ENCODE results near the gene NAA11. TPM values are rescaled to one million over a fixed set of nuclear protein-coding genes. Genes with fewer than 3 reads are reported as not detected.

NAA11 gene
- total and polyA plus RNA-seq, 4 donors, result not detected

DNA sequence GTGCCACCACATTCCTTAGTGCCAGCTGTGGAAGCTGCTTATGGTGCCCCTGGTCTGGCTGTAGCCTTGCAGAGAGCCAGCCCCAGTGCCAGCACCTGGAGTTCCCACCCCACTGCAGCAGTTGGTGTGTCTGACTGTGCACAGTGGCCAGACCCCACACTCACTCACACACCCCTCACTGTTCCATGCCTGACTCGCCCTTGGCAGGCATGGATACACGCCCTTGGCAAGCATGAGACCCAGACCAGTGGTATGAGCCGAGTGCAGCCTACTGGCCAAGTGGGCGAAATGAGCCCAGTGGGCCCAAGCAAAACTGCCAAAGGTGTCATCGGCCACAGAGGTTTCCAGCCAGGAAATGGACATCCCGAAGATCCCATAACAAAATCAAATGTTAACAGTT is 27.4 kb downstream of the NAA11 start:
- Histone ChIP-seq H3K36me3 (ENCODE audit: control insufficient read depth in 4 of 4, insufficient read depth in 4 of 4, low read length in 4 of 4) (no peaks in the 10 kb centered on the region), H3K4me3 (no peak overlapping the region), H3K27me3 (ENCODE audit: control insufficient read depth in 3 of 3, insufficient read depth in 3 of 3, low read length in 2 of 3) (no peaks in the 10 kb centered on the region), H3K4me1 (ENCODE audit: control insufficient read depth in 5 of 5, insufficient read depth in 5 of 5, low read length in 5 of 5) (no peaks in the 10 kb centered on the region), H3K9ac (ENCODE audit: insufficient read depth in 1 of 2, low read length in 2 of 2) (no peak overlapping the region), H3K27ac (ENCODE audit: low read depth in 1 of 2, low read length in 1 of 2) (no peak overlapping the region), H3K9me3 (ENCODE audit: control insufficient read depth in 4 of 4, insufficient read depth in 3 of 4, low read length in 3 of 4) (peaks cover 0 to 2% (median 0%) of the 10 kb centered on the region in 4 donors)
- no peak for ATAC-seq (ENCODE audit: insufficient read depth, low FRiP score)
- DNase-seq, result no peak
- WGBS, 2 donors, result 88 to 96% methylated on average over 6 of the region's 6 CpGs
- TF ChIP-seq, protein P1, sequence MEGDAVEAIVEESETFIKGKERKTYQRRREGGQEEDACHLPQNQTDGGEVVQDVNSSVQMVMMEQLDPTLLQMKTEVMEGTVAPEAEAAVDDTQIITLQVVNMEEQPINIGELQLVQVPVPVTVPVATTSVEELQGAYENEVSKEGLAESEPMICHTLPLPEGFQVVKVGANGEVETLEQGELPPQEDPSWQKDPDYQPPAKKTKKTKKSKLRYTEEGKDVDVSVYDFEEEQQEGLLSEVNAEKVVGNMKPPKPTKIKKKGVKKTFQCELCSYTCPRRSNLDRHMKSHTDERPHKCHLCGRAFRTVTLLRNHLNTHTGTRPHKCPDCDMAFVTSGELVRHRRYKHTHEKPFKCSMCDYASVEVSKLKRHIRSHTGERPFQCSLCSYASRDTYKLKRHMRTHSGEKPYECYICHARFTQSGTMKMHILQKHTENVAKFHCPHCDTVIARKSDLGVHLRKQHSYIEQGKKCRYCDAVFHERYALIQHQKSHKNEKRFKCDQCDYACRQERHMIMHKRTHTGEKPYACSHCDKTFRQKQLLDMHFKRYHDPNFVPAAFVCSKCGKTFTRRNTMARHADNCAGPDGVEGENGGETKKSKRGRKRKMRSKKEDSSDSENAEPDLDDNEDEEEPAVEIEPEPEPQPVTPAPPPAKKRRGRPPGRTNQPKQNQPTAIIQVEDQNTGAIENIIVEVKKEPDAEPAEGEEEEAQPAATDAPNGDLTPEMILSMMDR (IDR thresholded peaks at IDR 0.05; ENCODE audit: control extremely low read depth, extremely low read depth), result no peak

DNA sequence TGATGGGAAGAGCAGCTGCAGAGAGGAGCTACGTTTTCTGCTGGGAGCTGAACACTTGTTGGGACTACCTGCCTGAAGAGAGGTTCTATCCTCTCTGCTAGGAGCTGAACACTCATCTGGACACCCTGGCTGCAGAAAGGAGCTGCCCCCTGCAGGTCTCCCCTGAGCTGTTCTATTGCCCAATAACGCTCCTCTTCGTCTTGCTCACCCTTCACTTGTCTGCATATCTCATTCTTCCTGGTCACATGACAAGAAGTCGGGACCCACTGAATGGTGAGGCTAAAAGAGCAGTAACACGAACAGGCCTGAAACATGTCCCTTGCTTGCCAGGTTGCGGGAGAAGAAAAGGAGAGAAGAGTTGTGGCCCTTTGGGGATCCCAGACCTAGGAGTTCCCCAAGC is 27.8 kb downstream of the NAA11 start:
- H3K9me3 ChIP-seq (ENCODE audit: control insufficient read depth in 4 of 4, insufficient read depth in 3 of 4, low read length in 3 of 4), result peaks cover 0 to 2% (median 0%) of the 10 kb centered on the region in 4 donors
- no peaks in the 10 kb centered on the region for H3K4me1 ChIP-seq (ENCODE audit: control insufficient read depth in 5 of 5, insufficient read depth in 5 of 5, low read length in 5 of 5)
- H3K36me3 ChIP-seq (ENCODE audit: control insufficient read depth in 4 of 4, insufficient read depth in 4 of 4, low read length in 4 of 4), result no peaks in the 10 kb centered on the region
- no peak overlapping the region for H3K27ac ChIP-seq (ENCODE audit: low read depth in 1 of 2, low read length in 1 of 2)
- no peaks in the 10 kb centered on the region for H3K27me3 ChIP-seq (ENCODE audit: control insufficient read depth in 3 of 3, insufficient read depth in 3 of 3, low read length in 2 of 3)
- 88% methylated on average over 6 of the region's 6 CpGs for WGBS, 2 donors
- H3K4me3 ChIP-seq, result no peak overlapping the region
- DNase-seq (no peak), ATAC-seq (ENCODE audit: insufficient read depth, low FRiP score) (no peak)
- TF ChIP-seq, protein P1 (IDR thresholded peaks at IDR 0.05; ENCODE audit: control extremely low read depth, extremely low read depth), result no peak
- H3K9ac ChIP-seq (ENCODE audit: insufficient read depth in 1 of 2, low read length in 2 of 2), result no peak overlapping the region

DNA sequence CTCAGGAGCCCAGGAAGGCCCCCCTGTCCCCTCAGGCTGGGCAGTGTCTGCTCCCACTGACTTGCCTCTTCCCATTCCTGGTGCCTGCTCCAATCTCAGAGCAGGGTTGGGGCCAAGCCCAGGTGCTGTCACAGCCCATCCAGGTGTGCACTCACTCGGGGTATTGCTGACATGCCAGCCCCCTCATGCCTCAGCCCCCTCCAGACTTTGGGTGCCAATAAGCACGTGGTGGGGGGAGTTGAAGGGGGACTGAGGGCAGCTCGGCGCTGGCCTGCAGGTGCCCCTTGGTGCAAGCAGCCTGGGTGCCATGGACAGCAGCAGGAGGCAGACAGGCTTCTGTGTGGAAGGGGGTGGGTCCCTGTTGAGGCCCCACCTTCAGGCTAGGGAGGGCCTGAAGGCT is 28.4 kb downstream of the NAA11 start:
- no peak for DNase-seq
- H3K4me3 ChIP-seq, result no peak overlapping the region
- no peak overlapping the region for H3K9ac ChIP-seq (ENCODE audit: insufficient read depth in 1 of 2, low read length in 2 of 2)
- no peak overlapping the region for H3K27ac ChIP-seq (ENCODE audit: low read depth in 1 of 2, low read length in 1 of 2)
- H3K4me1 ChIP-seq (ENCODE audit: control insufficient read depth in 5 of 5, insufficient read depth in 5 of 5, low read length in 5 of 5), result no peaks in the 10 kb centered on the region
- no peaks in the 10 kb centered on the region for H3K27me3 ChIP-seq (ENCODE audit: control insufficient read depth in 3 of 3, insufficient read depth in 3 of 3, low read length in 2 of 3)
- WGBS, 2 donors, result 79% methylated on average over 4 of the region's 4 CpGs
- TF ChIP-seq, protein P1 (IDR thresholded peaks at IDR 0.05; ENCODE audit: control extremely low read depth, extremely low read depth), result no peak
- no peaks in the 10 kb centered on the region for H3K36me3 ChIP-seq (ENCODE audit: control insufficient read depth in 4 of 4, insufficient read depth in 4 of 4, low read length in 4 of 4)
- peaks cover 0 to 2% (median 0%) of the 10 kb centered on the region in 4 donors for H3K9me3 ChIP-seq (ENCODE audit: control insufficient read depth in 4 of 4, insufficient read depth in 3 of 4, low read length in 3 of 4)
- ATAC-seq (ENCODE audit: insufficient read depth, low FRiP score), result no peak

DNA sequence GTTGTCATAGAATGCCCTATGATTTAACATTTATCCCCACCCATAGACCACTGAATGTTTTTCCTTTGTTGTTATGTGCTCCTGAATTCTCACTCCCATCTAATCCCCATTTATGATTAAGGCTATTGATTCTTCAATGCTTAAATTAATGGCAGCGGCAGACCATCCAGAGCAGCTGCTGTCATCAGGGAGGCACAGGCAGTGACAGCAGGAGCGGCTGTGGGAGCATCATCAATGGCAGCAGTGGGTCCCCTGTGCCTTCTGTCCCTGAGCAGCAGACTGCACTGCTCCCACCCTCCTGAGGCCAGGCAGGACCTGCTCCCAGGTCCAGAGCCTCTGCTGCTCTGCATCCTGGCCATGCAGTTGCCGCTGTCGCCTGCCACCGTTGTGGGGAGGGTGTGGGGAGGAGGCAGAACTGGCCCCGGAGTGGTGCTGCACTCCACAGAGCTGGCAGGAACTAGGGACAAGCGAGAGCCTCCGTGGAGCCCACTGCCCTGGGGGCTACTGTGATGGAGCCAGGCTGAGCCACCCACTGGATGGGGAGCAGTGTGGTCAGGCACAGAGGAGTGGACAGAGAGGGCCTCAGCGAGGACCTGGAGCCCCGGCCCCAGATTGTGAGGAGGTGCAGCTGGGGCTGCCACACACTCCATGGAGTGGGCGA is 29.0 kb downstream of the NAA11 start:
- TF ChIP-seq, protein P1 (IDR thresholded peaks at IDR 0.05; ENCODE audit: control extremely low read depth, extremely low read depth), result no peak
- H3K9ac ChIP-seq (ENCODE audit: insufficient read depth in 1 of 2, low read length in 2 of 2), result no peak overlapping the region
- no peaks in the 10 kb centered on the region for H3K4me1 ChIP-seq (ENCODE audit: control insufficient read depth in 5 of 5, insufficient read depth in 5 of 5, low read length in 5 of 5)
- 88% methylated on average over 11 of the region's 11 CpGs for WGBS, 2 donors
- no peaks in the 10 kb centered on the region for H3K36me3 ChIP-seq (ENCODE audit: control insufficient read depth in 4 of 4, insufficient read depth in 4 of 4, low read length in 4 of 4)
- no peak overlapping the region for H3K4me3 ChIP-seq
- ATAC-seq (ENCODE audit: insufficient read depth, low FRiP score), result no peak
- no peak for DNase-seq
- no peaks in the 10 kb centered on the region for H3K27me3 ChIP-seq (ENCODE audit: control insufficient read depth in 3 of 3, insufficient read depth in 3 of 3, low read length in 2 of 3)
- H3K27ac ChIP-seq (ENCODE audit: low read depth in 1 of 2, low read length in 1 of 2), result no peak overlapping the region
- peaks cover 0 to 2% (median 0%) of the 10 kb centered on the region in 4 donors for H3K9me3 ChIP-seq (ENCODE audit: control insufficient read depth in 4 of 4, insufficient read depth in 3 of 4, low read length in 3 of 4)

All from lung (tissue), 12 donors.